Measurements from ENCODE around the gene ACIN1.
"Not testable (repeated sequence)": the region's sequence is repeated elsewhere in the genome, so short reads cannot be mapped to it uniquely, and the experiment has no call there.

The ACIN1 gene

GRCh38 chr14:23122086-23122485, 27.1 kb upstream of the ACIN1 start:
- DNase-seq (ENCODE audit: low read depth) = no peak

GRCh38 chr14:23121361-23121771, 26.4 kb upstream of the ACIN1 start:
- no peak for DNase-seq (ENCODE audit: low read depth)

- peak; percentile 64 for DNase-seq (ENCODE audit: low read depth)
These were observed 25.8 kb upstream of the ACIN1 start for GRCh38 chr14:23120541-23121251.

GRCh38 chr14:23119363-23120327, 24.7 kb upstream of the ACIN1 start:
- no peak for DNase-seq (ENCODE audit: low read depth)

GRCh38 chr14:23118506-23119362, 23.8 kb upstream of the ACIN1 start, which contains the start of gene CEBPE:
Gene CEBPE (minus strand): TSS chr14:23119255. CDS start chr14:23119091, 164 bp downstream.
- no peak for DNase-seq (ENCODE audit: low read depth)

- no peak for DNase-seq (ENCODE audit: low read depth)
These were observed 22.6 kb upstream of the ACIN1 start for GRCh38 chr14:23117371-23118020.

GRCh38 chr14:23115918-23116317, 21.0 kb upstream of the ACIN1 start:
- no peak for DNase-seq (ENCODE audit: low read depth)

GRCh38 chr14:23115039-23115731, 20.2 kb upstream of the ACIN1 start:
- peak; percentile 99 for DNase-seq (ENCODE audit: low read depth)

- no peak for DNase-seq (ENCODE audit: low read depth)
These were observed 19.7 kb upstream of the ACIN1 start for GRCh38 chr14:23114669-23115038.

- no peak for DNase-seq (ENCODE audit: low read depth)
These were observed 19.2 kb upstream of the ACIN1 start for GRCh38 chr14:23114120-23114458.

GRCh38 chr14:23113431-23114119, 18.6 kb upstream of the ACIN1 start:
- peak; percentile 81 for DNase-seq (ENCODE audit: low read depth)

GRCh38 chr14:23112359-23113178, 17.6 kb upstream of the ACIN1 start:
- no peak for DNase-seq (ENCODE audit: low read depth)

GRCh38 chr14:23110579-23111365, 15.8 kb upstream of the ACIN1 start:
- no peak for DNase-seq (ENCODE audit: low read depth)

- no peak for DNase-seq (ENCODE audit: low read depth)
These were observed 14.8 kb upstream of the ACIN1 start for GRCh38 chr14:23109769-23110168.

GRCh38 chr14:23108169-23108568, 13.2 kb upstream of the ACIN1 start:
- DNase-seq (ENCODE audit: low read depth) = not testable (repeated sequence)

- not testable (repeated sequence) for DNase-seq (ENCODE audit: low read depth)
These were observed 12.7 kb upstream of the ACIN1 start for GRCh38 chr14:23107620-23108019.

- no peak for DNase-seq (ENCODE audit: low read depth)
These were observed 11.8 kb upstream of the ACIN1 start for GRCh38 chr14:23106747-23107045.

GRCh38 chr14:23105348-23105824, 10.4 kb upstream of the ACIN1 start:
- no peak for DNase-seq (ENCODE audit: low read depth)
